HUES64 (cell line): Measurements from ENCODE around the gene RTN4.

Experiments
- H3K27ac ChIP-seq: 2 replicates; pipeline ENCODE4 v1.7.0; 2013; ENCODE audit warnings: low read depth, low read length, inconsistent platforms
- H3K27me3 ChIP-seq: 2 replicates; pipeline ENCODE4 v1.6.1; 2013; ENCODE audit warnings: mild to moderate bottlenecking, low read length; ENCODE audit not compliant: insufficient read depth
- H3K36me3 ChIP-seq: 2 replicates; pipeline ENCODE4 v1.6.1; 2013; ENCODE audit warnings: mild to moderate bottlenecking, low read length; ENCODE audit not compliant: insufficient read depth
- H3K4me1 ChIP-seq: 2 replicates; pipeline ENCODE4 v1.6.1; 2013; ENCODE audit warnings: mild to moderate bottlenecking, low read length, moderate library complexity; ENCODE audit not compliant: insufficient read depth
- H3K4me3 ChIP-seq: 2 replicates; pipeline ENCODE4 v1.5.1; 2013; ENCODE audit warnings: mild to moderate bottlenecking, low read length, moderate library complexity
- H3K9ac ChIP-seq: 2 replicates; pipeline ENCODE4 v1.6.1; 2013; ENCODE audit warnings: mild to moderate bottlenecking, low read depth, low read length
- H3K9me3 ChIP-seq: 2 replicates; pipeline ENCODE4 v1.6.1; 2013; ENCODE audit warnings: low read depth, low read length; ENCODE audit not compliant: insufficient read depth
- WGBS: fragments of 150-250, 120-280 bp; methylation state at CpG from one replicate; pipeline ENCODE4 v1.1.7; 2013; ENCODE audit warnings: missing lambda C conversion rate; 5-methylcytosine and 5-hydroxymethylcytosine counted together

RTN4 gene

GRCh38 chr2:55030766-55031165, 19.5 kb downstream of the RTN4 start:
- no peaks in the 10 kb centered on the region for H3K9me3 ChIP-seq
- no peak overlapping the region for H3K9ac ChIP-seq
- WGBS = 96% methylated on average over 3 of the region's 3 CpGs
- 0 out of 2 replicates have a peak overlapping the region, but pooled peaks have one; percentile 14 for H3K27ac ChIP-seq
- H3K27me3 ChIP-seq = no peaks in the 10 kb centered on the region
- H3K4me3 ChIP-seq = no peak overlapping the region
- peaks cover 5% of the 10 kb centered on the region; the same call in 1 of the 2 replicates for H3K36me3 ChIP-seq
- peaks cover 60% of the 10 kb centered on the region for H3K4me1 ChIP-seq

- no peak overlapping the region for H3K4me3 ChIP-seq
- H3K9ac ChIP-seq = no peak overlapping the region
- no peaks in the 10 kb centered on the region for H3K27me3 ChIP-seq
- 88% methylated on average over 1 of the region's 1 CpG for WGBS
- peaks cover 73% of the 10 kb centered on the region for H3K4me1 ChIP-seq
- H3K36me3 ChIP-seq = peaks cover 9% of the 10 kb centered on the region; the same call in 1 of the 2 replicates
- no peak overlapping the region for H3K27ac ChIP-seq
- no peaks in the 10 kb centered on the region for H3K9me3 ChIP-seq
These were observed 21.2 kb downstream of the RTN4 start for GRCh38 chr2:55029098-55029497.

- no peak overlapping the region for H3K4me3 ChIP-seq
- no peak overlapping the region for H3K9ac ChIP-seq
- peaks cover 9% of the 10 kb centered on the region; the same call in 1 of the 2 replicates for H3K36me3 ChIP-seq
- H3K27me3 ChIP-seq = no peaks in the 10 kb centered on the region
- peaks cover 82% of the 10 kb centered on the region for H3K4me1 ChIP-seq
- WGBS = 80% methylated on average over 2 of the region's 2 CpGs
- H3K27ac ChIP-seq = no peak overlapping the region
- H3K9me3 ChIP-seq = no peaks in the 10 kb centered on the region
These were observed 23.0 kb downstream of the RTN4 start for GRCh38 chr2:55027226-55027625.

GRCh38 chr2:55026202-55026601, 24.0 kb downstream of the RTN4 start:
- no peaks in the 10 kb centered on the region for H3K9me3 ChIP-seq
- H3K27ac ChIP-seq = no peak overlapping the region
- no peaks in the 10 kb centered on the region for H3K27me3 ChIP-seq
- H3K9ac ChIP-seq = no peak overlapping the region
- peaks cover 80% of the 10 kb centered on the region for H3K4me1 ChIP-seq
- peaks cover 9% of the 10 kb centered on the region; the same call in 1 of the 2 replicates for H3K36me3 ChIP-seq
- H3K4me3 ChIP-seq = no peak overlapping the region
- WGBS = 75% methylated on average over 2 of the region's 2 CpGs

GRCh38 chr2:55025627-55026026, 24.6 kb downstream of the RTN4 start:
- Histone ChIP-seq H3K4me1 (peaks cover 78% of the 10 kb centered on the region), H3K4me3 (no peak overlapping the region), H3K9me3 (no peaks in the 10 kb centered on the region), H3K9ac (no peak overlapping the region), H3K36me3 (peaks cover 9% of the 10 kb centered on the region; the same call in 1 of the 2 replicates), H3K27ac (no peak overlapping the region), H3K27me3 (no peaks in the 10 kb centered on the region)
- 93% methylated on average over 2 of the region's 2 CpGs for WGBS

GRCh38 chr2:55025082-55025481, 25.2 kb downstream of the RTN4 start:
- 97% methylated on average over 2 of the region's 2 CpGs for WGBS
- no peak overlapping the region for H3K4me3 ChIP-seq

GRCh38 chr2:55022476-55022875, 27.8 kb downstream of the RTN4 start:
- Histone ChIP-seq H3K36me3 (peaks cover 15% of the 10 kb centered on the region; the same call in 1 of the 2 replicates), H3K9ac (no peak overlapping the region), H3K9me3 (no peaks in the 10 kb centered on the region), H3K27me3 (no peaks in the 10 kb centered on the region), H3K4me3 (no peak overlapping the region), H3K4me1 (peaks cover 86% of the 10 kb centered on the region), H3K27ac (peak overlapping the region; percentile 42; the same call in 1 of the 2 replicates)
- 87% methylated on average over 3 of the region's 3 CpGs for WGBS

More at GRCh38 chr2:55025082-55025481, 25.2 kb downstream of the RTN4 start:
- Histone ChIP-seq H3K4me1 (peaks cover 79% of the 10 kb centered on the region), H3K9ac (no peak overlapping the region), H3K36me3 (peaks cover 9% of the 10 kb centered on the region; the same call in 1 of the 2 replicates), H3K27me3 (no peaks in the 10 kb centered on the region), H3K27ac (no peak overlapping the region), H3K9me3 (no peaks in the 10 kb centered on the region)

- Histone ChIP-seq H3K4me1 (peaks cover 77% of the 10 kb centered on the region), H3K9ac (peak overlapping the region; percentile 59; the same call in 1 of the 2 replicates), H3K4me3 (peak overlapping the region; percentile 13), H3K9me3 (no peaks in the 10 kb centered on the region), H3K27ac (peak overlapping the region; percentile 84), H3K36me3 (peaks cover 7% of the 10 kb centered on the region; the same call in 1 of the 2 replicates), H3K27me3 (no peaks in the 10 kb centered on the region)
- WGBS = 34% methylated on average over 3 of the region's 5 CpGs
These were observed 30.6 kb downstream of the RTN4 start for GRCh38 chr2:55019526-55020258.

GRCh38 chr2:55018619-55019018, 31.6 kb downstream of the RTN4 start:
- Histone ChIP-seq H3K4me1 (peaks cover 76% of the 10 kb centered on the region), H3K27ac (peak overlapping the region; percentile 84), H3K4me3 (no peak overlapping the region), H3K36me3 (peaks cover 6% of the 10 kb centered on the region; the same call in 1 of the 2 replicates), H3K9me3 (no peaks in the 10 kb centered on the region), H3K9ac (no peak overlapping the region), H3K27me3 (no peaks in the 10 kb centered on the region)
- WGBS = no CpG with 5 or more reads among the region's 1 CpG

GRCh38 chr2:55017880-55018279, 32.4 kb downstream of the RTN4 start:
- Histone ChIP-seq H3K4me3 (no peak overlapping the region), H3K4me1 (peaks cover 78% of the 10 kb centered on the region), H3K27ac (peak overlapping the region; percentile 28; the same call in 1 of the 2 replicates), H3K36me3 (peaks cover 6% of the 10 kb centered on the region; the same call in 1 of the 2 replicates), H3K9me3 (no peaks in the 10 kb centered on the region), H3K9ac (no peak overlapping the region), H3K27me3 (no peaks in the 10 kb centered on the region)
- 93% methylated on average over 3 of the region's 3 CpGs for WGBS

GRCh38 chr2:55017428-55017827, 32.8 kb downstream of the RTN4 start:
- H3K4me1 ChIP-seq = peaks cover 78% of the 10 kb centered on the region
- no peaks in the 10 kb centered on the region for H3K9me3 ChIP-seq
- WGBS = 96% methylated on average over 3 of the region's 3 CpGs
- H3K9ac ChIP-seq = no peak overlapping the region
- H3K36me3 ChIP-seq = peaks cover 6% of the 10 kb centered on the region; the same call in 1 of the 2 replicates
- peak overlapping the region; percentile 28; the same call in 1 of the 2 replicates for H3K27ac ChIP-seq
- no peak overlapping the region for H3K4me3 ChIP-seq
- no peaks in the 10 kb centered on the region for H3K27me3 ChIP-seq
